HepG2 (cell line): Measurements from ENCODE around the gene NEUROD4. TPM values are rescaled to one million over a fixed set of nuclear protein-coding genes. Genes with fewer than 3 reads are reported as not detected.

Experiments used
- ATAC-seq: fragments of 200-7000 bp; cut with Tn5 transposase; 3 replicates; pipeline ENCODE4 v1.9.1; 2020; ENCODE audit warnings: mild to moderate bottlenecking, moderate library complexity
- BruUV-seq: library from RNA; stranded (reverse); fragments of 400-500 nt; replicated peaks from 2 replicates; lab custom pipeline; 2021; lab: Mats Ljungman, UMichigan
- CTCF ChIA-PET: fragments of 300-600 bp; formaldehyde crosslinking; extraction: SDS; loops from one replicate; lab custom pipeline; 2021; ENCODE audit warnings: low total read pairs, inconsistent platforms, low intra/inter-chr PET ratio; lab: Yijun Ruan, JAX
- POLR2A ChIA-PET: fragments of 350-600 bp; sonication (Branson Sonifier 250); formaldehyde crosslinking; loops from one replicate; lab custom pipeline; 2020; ENCODE audit warnings: antibody characterized with exemption, inconsistent platforms; lab: Yijun Ruan, JAX
- DNase-seq: peaks from one replicate; pipeline ENCODE4 v3.0.0-alpha.2; 2015; ENCODE audit warnings: low spot score
- FAIRE-seq: peaks from 3 replicates; lab custom pipeline; 2011; peaks lifted over from hg19 to GRCh38; lab: Jason Lieb, UNC
- H2AFZ ChIP-seq: one replicate; pipeline ENCODE4 v1.6.1; 2011; ENCODE audit warnings: low read length, inconsistent platforms
- H3K27ac ChIP-seq: fragments of 300-600 bp; 3 replicates; pipeline ENCODE4 v1.8.0; 2011; ENCODE audit warnings: mixed run types, mild to moderate bottlenecking, mixed read lengths, low read length, inconsistent platforms; ENCODE audit not compliant: insufficient read depth; ENCODE audit errors: extremely low read length
- H3K27me3 ChIP-seq, 2 experiments: fragments of 200-600 bp in 1 of 2; 2 replicates in 1 of 2; 3 replicates in 1 of 2; pipeline versions ENCODE4 v1.6.0 to v1.8.0; 2011; ENCODE audit warnings: low read length in 2 of 2, mild to moderate bottlenecking in 2 of 2, moderate library complexity in 2 of 2, inconsistent platforms in 1 of 2; ENCODE audit not compliant: insufficient read depth in 2 of 2, control insufficient read depth in 1 of 2
- H3K36me3 ChIP-seq, 2 experiments: fragments of 200-600 bp in 1 of 2; replicated peaks in 1 of 2; 2 replicates in 1 of 2; 3 replicates in 1 of 2; pipeline versions ENCODE4 v1.5.1 to v1.8.0; 2011; ENCODE audit warnings: low read length in 2 of 2, inconsistent platforms in 1 of 2; ENCODE audit not compliant: insufficient read depth in 2 of 2, control insufficient read depth in 1 of 2
- H3K4me1 ChIP-seq: 2 replicates; pipeline ENCODE4 v1.5.1; 2012; ENCODE audit warnings: low read length, inconsistent platforms; ENCODE audit not compliant: insufficient read depth
- H3K4me2 ChIP-seq: 2 replicates; pipeline ENCODE4 v1.6.0; 2011; ENCODE audit warnings: low read depth, low read length, inconsistent platforms
- H3K4me3 ChIP-seq, 3 experiments: fragments of 200-600 bp in 1 of 3; sonication (generic), shearing (Covaris generic) in 1 of 3; replicated peaks in 1 of 3; 2 replicates each; pipeline ENCODE4 v1.5.1; 2011 to 2016; ENCODE audit warnings: low read length in 3 of 3, inconsistent platforms in 2 of 3, low read depth in 2 of 3, mild to moderate bottlenecking in 2 of 3, control low read depth in 1 of 3, mixed read lengths in 1 of 3; ENCODE audit not compliant: insufficient read depth in 1 of 3
- H3K79me2 ChIP-seq: one replicate; pipeline ENCODE4 v1.6.1; 2011; ENCODE audit warnings: low read length, inconsistent platforms; ENCODE audit not compliant: insufficient read depth
- H3K9ac ChIP-seq: 2 replicates; pipeline ENCODE4 v1.6.0; 2011; ENCODE audit warnings: mild to moderate bottlenecking, low read depth, low read length, inconsistent platforms; ENCODE audit not compliant: insufficient read depth
- H3K9me3 ChIP-seq: 2 replicates; pipeline ENCODE4 v1.5.1; 2012; ENCODE audit warnings: mild to moderate bottlenecking, low read length
- H4K20me1 ChIP-seq: 2 replicates; pipeline ENCODE4 v1.6.0; 2011; ENCODE audit warnings: inconsistent platforms, mild to moderate bottlenecking, low read length, moderate library complexity; ENCODE audit not compliant: insufficient read depth
- ATM ChIP-seq: fragments of 450-650 bp; IDR thresholded peaks from 2 replicates; pipeline ENCODE4 v1.7.1; 2017; ENCODE audit warnings: mild to moderate bottlenecking, borderline replicate concordance
- ELF4 ChIP-seq: sonication (generic); formaldehyde crosslinking; IDR thresholded peaks from 2 replicates; pipeline ENCODE4 v1.5.0; 2020; ENCODE audit warnings: missing genetic modification reagents, mild to moderate bottlenecking, moderate library complexity, borderline replicate concordance
- FOXK1 ChIP-seq: sonication (generic); formaldehyde crosslinking; IDR thresholded peaks from 2 replicates; pipeline ENCODE4 v1.4.0; 2020; ENCODE audit warnings: low read depth, missing genetic modification reagents, borderline replicate concordance
- ISX ChIP-seq: sonication (generic); formaldehyde crosslinking; conservative IDR thresholded peaks from 2 replicates; pipeline ENCODE4 v1.5.0; 2020; ENCODE audit warnings: missing genetic modification reagents
- RAD21 ChIP-seq: fragments of 450-650 bp; formaldehyde crosslinking; IDR thresholded peaks from 2 replicates; pipeline ENCODE4 v1.5.0; 2020; ENCODE audit warnings: mild to moderate bottlenecking
- RBM39 ChIP-seq: fragments of 200-400 bp; formaldehyde crosslinking; IDR thresholded peaks from one replicate; pipeline ENCODE4 v1.6.1; 2018; ENCODE audit warnings: antibody characterized with exemption, mild to moderate bottlenecking, low read depth, low read length; ENCODE audit not compliant: poor library complexity, severe bottlenecking
- U2AF1 ChIP-seq: fragments of 200-400 bp; formaldehyde crosslinking; optimal IDR thresholded peaks from 2 replicates; pipeline ENCODE3; 2017; ENCODE audit warnings: mild to moderate bottlenecking, low read depth, low read length
- ZBTB1 ChIP-seq: sonication (generic); formaldehyde crosslinking; IDR thresholded peaks from 2 replicates; pipeline ENCODE4 v1.4.0; 2020; ENCODE audit warnings: missing genetic modification reagents, borderline replicate concordance
- ZNF557 ChIP-seq: sonication (generic); formaldehyde crosslinking; IDR thresholded peaks from 2 replicates; pipeline ENCODE4 v1.4.0; 2020; ENCODE audit warnings: missing genetic modification reagents
- ZNF589 ChIP-seq: sonication (generic); formaldehyde crosslinking; conservative IDR thresholded peaks from 2 replicates; pipeline ENCODE4 v1.8.0; 2022; ENCODE audit warnings: mild to moderate bottlenecking, moderate library complexity, missing genetic modification reagents
- ZNF724P ChIP-seq: sonication (generic); formaldehyde crosslinking; IDR thresholded peaks from 2 replicates; pipeline ENCODE4 v1.8.0; 2022; ENCODE audit warnings: missing genetic modification reagents, borderline replicate concordance
- WGBS: methylation state at CpG from one replicate; pipeline ENCODE4 v1.1.6; 2017; ENCODE audit warnings: low lambda C conversion rate; 5-methylcytosine and 5-hydroxymethylcytosine counted together
- in situ Hi-C: cut with HindIII; loops from 2 replicates; pipeline ENCODE4 v1.10.0; 2017; ENCODE audit warnings: low pct_unique_long_range_greater_than_20kb; ENCODE audit not compliant: extremely low pct_ligation_motif_present
- intact Hi-C: fragments of 100-400 bp; cut with micrococcal nuclease; formaldehyde crosslinking; loops from one replicate; pipeline ENCODE4 v1.10.0; 2022; ENCODE audit not compliant: unreplicated experiment
- polyA plus RNA-seq, 8 experiments: library from polyadenylated mRNA; depleted of rRNA in 3 of 8; stranded (reverse) in 7 of 8; unstranded in 1 of 8; fragments of >200 nt; fragmentation: Illumina TruSeq in 4 of 8; extraction: Trizol in 4 of 8; gene quantifications; 2 replicates each; pipeline versions ENCODE4 v1.2.1 to v1.2.3, GENCODE V29; 2011 to 2016; ENCODE audit warnings: low read depth in 4 of 8, missing spikeins in 1 of 8, mixed read lengths in 1 of 8; ENCODE audit not compliant: insufficient read depth in 1 of 8
- total RNA-seq, 5 experiments: library from RNA; depleted of rRNA; stranded (reverse); fragments of >200 nt; fragmentation: Illumina TruSeq; extraction: Trizol; gene quantifications; 2 replicates each; pipeline ENCODE4 v1.2.3, GENCODE V29; 2016; ENCODE audit warnings: low read depth in 1 of 5
- TF ChIP-seq, protein P1 (sequence below): sonication (generic); formaldehyde crosslinking; IDR thresholded peaks from 2 replicates; pipeline ENCODE4 v1.8.0; 2022; ENCODE audit warnings: mild to moderate bottlenecking, missing genetic modification reagents; ENCODE audit not compliant: insufficient replicate concordance
- TF ChIP-seq, protein P2 (sequence below): sonication (generic); formaldehyde crosslinking; conservative IDR thresholded peaks from 2 replicates; pipeline ENCODE4 v1.4.0; 2020; ENCODE audit warnings: missing genetic modification reagents
- TF ChIP-seq, protein P3 (sequence below): sonication (generic); formaldehyde crosslinking; IDR thresholded peaks from 2 replicates; pipeline ENCODE4 v1.4.0; 2020; ENCODE audit warnings: missing genetic modification reagents, borderline replicate concordance

Gene NEUROD4
- total and polyA plus RNA-seq, 2 of the 13 experiments (the other 11 are each of a cell fraction or from before 2014, with no cell fraction given), result not detected

DNA sequence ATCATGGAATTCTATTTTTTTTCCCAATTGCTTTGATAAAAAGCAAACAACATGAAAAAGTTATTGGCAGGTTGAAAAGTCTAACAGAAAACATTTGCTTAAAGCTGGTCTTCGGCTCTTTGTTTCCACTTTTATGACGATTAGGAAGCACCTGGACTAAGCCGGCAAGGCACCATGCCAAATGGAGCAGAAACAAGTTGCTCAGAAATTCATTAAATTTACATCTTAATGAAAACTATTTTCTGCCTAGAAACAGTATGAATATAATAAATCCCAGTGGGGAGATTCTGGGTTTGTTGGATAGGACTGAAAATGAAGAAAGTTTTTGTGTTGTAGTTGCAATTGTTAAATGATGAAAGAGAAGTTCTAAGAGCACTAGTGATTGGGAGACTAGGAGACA lies 55.0 kb downstream of the NEUROD4 start:
- Histone ChIP-seq H4K20me1 (no peaks in the 10 kb centered on the region; the same call in 1 of the 2 replicates), H3K27me3 (no peaks in the 10 kb centered on the region), H3K27ac (no peak overlapping the region), H3K9me3 (no peaks in the 10 kb centered on the region; the same call in 1 of the 2 replicates), H3K4me1 (no peaks in the 10 kb centered on the region), H3K79me2 (no peaks in the 10 kb centered on the region), H2AFZ (no peak overlapping the region), H3K4me2 (no peak overlapping the region), H3K9ac (no peak overlapping the region), H3K36me3 (no peaks in the 10 kb centered on the region), H3K4me3 (no peak overlapping the region)
- POLR2A ChIA-PET, result no interaction called here
- TF ChIP-seq, protein P1, sequence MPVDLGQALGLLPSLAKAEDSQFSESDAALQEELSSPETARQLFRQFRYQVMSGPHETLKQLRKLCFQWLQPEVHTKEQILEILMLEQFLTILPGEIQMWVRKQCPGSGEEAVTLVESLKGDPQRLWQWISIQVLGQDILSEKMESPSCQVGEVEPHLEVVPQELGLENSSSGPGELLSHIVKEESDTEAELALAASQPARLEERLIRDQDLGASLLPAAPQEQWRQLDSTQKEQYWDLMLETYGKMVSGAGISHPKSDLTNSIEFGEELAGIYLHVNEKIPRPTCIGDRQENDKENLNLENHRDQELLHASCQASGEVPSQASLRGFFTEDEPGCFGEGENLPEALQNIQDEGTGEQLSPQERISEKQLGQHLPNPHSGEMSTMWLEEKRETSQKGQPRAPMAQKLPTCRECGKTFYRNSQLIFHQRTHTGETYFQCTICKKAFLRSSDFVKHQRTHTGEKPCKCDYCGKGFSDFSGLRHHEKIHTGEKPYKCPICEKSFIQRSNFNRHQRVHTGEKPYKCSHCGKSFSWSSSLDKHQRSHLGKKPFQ (CRISPR knock-in tag), result no peak
- no peak for TF ChIP-seq ISX (CRISPR knock-in tag)
- no peak for TF ChIP-seq ZBTB1 (CRISPR knock-in tag)
- no peak for TF ChIP-seq U2AF1
- TF ChIP-seq ZNF724P (CRISPR knock-in tag), result no peak
- TF ChIP-seq RAD21 (CRISPR knock-in tag), result no peak
- TF ChIP-seq FOXK1 (CRISPR knock-in tag), result no peak
- TF ChIP-seq, protein P2, sequence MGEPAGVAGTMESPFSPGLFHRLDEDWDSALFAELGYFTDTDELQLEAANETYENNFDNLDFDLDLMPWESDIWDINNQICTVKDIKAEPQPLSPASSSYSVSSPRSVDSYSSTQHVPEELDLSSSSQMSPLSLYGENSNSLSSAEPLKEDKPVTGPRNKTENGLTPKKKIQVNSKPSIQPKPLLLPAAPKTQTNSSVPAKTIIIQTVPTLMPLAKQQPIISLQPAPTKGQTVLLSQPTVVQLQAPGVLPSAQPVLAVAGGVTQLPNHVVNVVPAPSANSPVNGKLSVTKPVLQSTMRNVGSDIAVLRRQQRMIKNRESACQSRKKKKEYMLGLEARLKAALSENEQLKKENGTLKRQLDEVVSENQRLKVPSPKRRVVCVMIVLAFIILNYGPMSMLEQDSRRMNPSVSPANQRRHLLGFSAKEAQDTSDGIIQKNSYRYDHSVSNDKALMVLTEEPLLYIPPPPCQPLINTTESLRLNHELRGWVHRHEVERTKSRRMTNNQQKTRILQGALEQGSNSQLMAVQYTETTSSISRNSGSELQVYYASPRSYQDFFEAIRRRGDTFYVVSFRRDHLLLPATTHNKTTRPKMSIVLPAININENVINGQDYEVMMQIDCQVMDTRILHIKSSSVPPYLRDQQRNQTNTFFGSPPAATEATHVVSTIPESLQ (CRISPR knock-in tag), result no peak
- TF ChIP-seq ZNF589 (CRISPR knock-in tag), result no peak
- TF ChIP-seq RBM39, result no peak
- no peak for TF ChIP-seq ELF4
- TF ChIP-seq ATM, result no peak
- TF ChIP-seq, protein P3, sequence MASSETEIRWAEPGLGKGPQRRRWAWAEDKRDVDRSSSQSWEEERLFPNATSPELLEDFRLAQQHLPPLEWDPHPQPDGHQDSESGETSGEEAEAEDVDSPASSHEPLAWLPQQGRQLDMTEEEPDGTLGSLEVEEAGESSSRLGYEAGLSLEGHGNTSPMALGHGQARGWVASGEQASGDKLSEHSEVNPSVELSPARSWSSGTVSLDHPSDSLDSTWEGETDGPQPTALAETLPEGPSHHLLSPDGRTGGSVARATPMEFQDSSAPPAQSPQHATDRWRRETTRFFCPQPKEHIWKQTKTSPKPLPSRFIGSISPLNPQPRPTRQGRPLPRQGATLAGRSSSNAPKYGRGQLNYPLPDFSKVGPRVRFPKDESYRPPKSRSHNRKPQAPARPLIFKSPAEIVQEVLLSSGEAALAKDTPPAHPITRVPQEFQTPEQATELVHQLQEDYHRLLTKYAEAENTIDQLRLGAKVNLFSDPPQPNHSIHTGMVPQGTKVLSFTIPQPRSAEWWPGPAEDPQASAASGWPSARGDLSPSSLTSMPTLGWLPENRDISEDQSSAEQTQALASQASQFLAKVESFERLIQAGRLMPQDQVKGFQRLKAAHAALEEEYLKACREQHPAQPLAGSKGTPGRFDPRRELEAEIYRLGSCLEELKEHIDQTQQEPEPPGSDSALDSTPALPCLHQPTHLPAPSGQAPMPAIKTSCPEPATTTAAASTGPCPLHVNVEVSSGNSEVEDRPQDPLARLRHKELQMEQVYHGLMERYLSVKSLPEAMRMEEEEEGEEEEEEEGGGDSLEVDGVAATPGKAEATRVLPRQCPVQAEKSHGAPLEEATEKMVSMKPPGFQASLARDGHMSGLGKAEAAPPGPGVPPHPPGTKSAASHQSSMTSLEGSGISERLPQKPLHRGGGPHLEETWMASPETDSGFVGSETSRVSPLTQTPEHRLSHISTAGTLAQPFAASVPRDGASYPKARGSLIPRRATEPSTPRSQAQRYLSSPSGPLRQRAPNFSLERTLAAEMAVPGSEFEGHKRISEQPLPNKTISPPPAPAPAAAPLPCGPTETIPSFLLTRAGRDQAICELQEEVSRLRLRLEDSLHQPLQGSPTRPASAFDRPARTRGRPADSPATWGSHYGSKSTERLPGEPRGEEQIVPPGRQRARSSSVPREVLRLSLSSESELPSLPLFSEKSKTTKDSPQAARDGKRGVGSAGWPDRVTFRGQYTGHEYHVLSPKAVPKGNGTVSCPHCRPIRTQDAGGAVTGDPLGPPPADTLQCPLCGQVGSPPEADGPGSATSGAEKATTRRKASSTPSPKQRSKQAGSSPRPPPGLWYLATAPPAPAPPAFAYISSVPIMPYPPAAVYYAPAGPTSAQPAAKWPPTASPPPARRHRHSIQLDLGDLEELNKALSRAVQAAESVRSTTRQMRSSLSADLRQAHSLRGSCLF (CRISPR knock-in tag), result no peak
- no peak for TF ChIP-seq ZNF557 (CRISPR knock-in tag)
- in situ Hi-C loops (loop anchor here (5.0 to 25.0 kb wide), 2 partner anchors 83 to 313 kb away; no protein-coding TSS in a partner anchor), intact Hi-C loops (no loop called here)
- CTCF ChIA-PET, result interaction anchor here (4.9 kb wide), 1 partner anchor 81 kb away, joined by 64 read pairs; no protein-coding TSS in a partner anchor
- BruUV-seq, result no TSS peak
- WGBS, result 20% methylated on average over 3 of the region's 3 CpGs
- ATAC-seq (no peak), FAIRE-seq (no peak), DNase-seq (no peak)
